Tibial nerve (tissue), 4 donors: ENCODE data around the gene VMP1. TPM values are rescaled to one million over a fixed set of nuclear protein-coding genes. Genes with fewer than 3 reads are reported as not detected.

Source experiments
- DNase-seq, 2 donors: peaks; one replicate each; pipeline ENCODE4 v3.0.0-alpha.2; 2019; ENCODE audit warnings: low spot score in 2 of 2
- H3K27ac ChIP-seq, 4 donors: fragments of 200-600 bp; sonication (generic) in 3 of 4; one replicate each; pipeline ENCODE4 v1.5.1; 2017 to 2019; ENCODE audit warnings: mild to moderate bottlenecking in 1 of 4
- H3K27me3 ChIP-seq, 2 donors: fragments of 200-600 bp; sonication (generic) in 1 of 2; one replicate each; pipeline versions ENCODE4 v1.5.1 to v1.6.0; 2017 to 2019
- H3K36me3 ChIP-seq, 3 donors: fragments of 200-600 bp; sonication (generic); one replicate each; pipeline ENCODE4 v1.5.1; 2018 to 2019
- H3K4me1 ChIP-seq, 4 donors: fragments of 200-600 bp; sonication (generic) in 3 of 4; one replicate each; pipeline ENCODE4 v1.5.1; 2017 to 2019
- H3K4me3 ChIP-seq, 4 donors: fragments of 200-600 bp; sonication (generic) in 3 of 4; one replicate each; pipeline ENCODE4 v1.5.1; 2017 to 2019; ENCODE audit warnings: mild to moderate bottlenecking in 1 of 4, moderate library complexity in 1 of 4
- H3K9me3 ChIP-seq, 4 donors: fragments of 200-600 bp; sonication (generic) in 3 of 4; one replicate each; pipeline ENCODE4 v1.5.1; 2017 to 2019
- CTCF ChIP-seq, 5 experiments: fragments of 200-600 bp in 3 of 5; fragments of 450-650 bp in 2 of 5; sonication (generic) in 3 of 5; IDR thresholded peaks; one replicate each; pipeline ENCODE4 v1.5.1; 2016 to 2019; ENCODE audit warnings: antibody characterized with exemption in 5 of 5, mild to moderate bottlenecking in 3 of 5, moderate library complexity in 2 of 5
- EP300 ChIP-seq, 2 donors: sonication (generic); formaldehyde crosslinking; IDR thresholded peaks; one replicate each; pipeline ENCODE4 v1.6.1; 2017; ENCODE audit warnings: antibody characterized with exemption in 2 of 2, mild to moderate bottlenecking in 1 of 2
- POLR2A ChIP-seq, 2 donors: fragments of 450-650 bp; IDR thresholded peaks; one replicate each; pipeline ENCODE4 v1.6.1; 2017; ENCODE audit warnings: antibody characterized with exemption in 2 of 2, mild to moderate bottlenecking in 2 of 2, moderate library complexity in 2 of 2
- WGBS, 2 donors: methylation state at CpG; one replicate each; pipeline ENCODE4 v1.1.5; 2018; 5-methylcytosine and 5-hydroxymethylcytosine counted together
- total RNA-seq, 4 donors: library from RNA; depleted of rRNA; stranded (reverse); fragments of >200 nt; gene quantifications; one replicate each; pipeline ENCODE4 v1.1.0, GENCODE V29; 2016

The VMP1 gene
- total RNA-seq, 4 donors from 2014 or later: 113 to 427 (median 203) TPM

GRCh38 chr17:59814685-59815084 is 107.2 kb downstream of the VMP1 start:
- 75 to 79% methylated on average over 3 of the region's 3 CpGs for WGBS, 2 donors

GRCh38 chr17:59815965-59816364 is 108.5 kb downstream of the VMP1 start:
- Histone ChIP-seq H3K9me3 (no peaks in the 10 kb centered on the region), H3K36me3 (peaks cover 0 to 33% (median 0%) of the 10 kb centered on the region in 3 donors), H3K4me1 (peaks cover 0 to 16% (median 7%) of the 10 kb centered on the region in 4 donors), H3K27ac (peak overlapping the region in 3 of 4 donors; percentile 57 to 83 (median 75)), H3K4me3 (no peak overlapping the region), H3K27me3 (no peaks in the 10 kb centered on the region)
- TF ChIP-seq CTCF (IDR thresholded peaks at IDR 0.05): no peak
- no peak for TF ChIP-seq EP300 (IDR thresholded peaks at IDR 0.05)
- no peak for TF ChIP-seq POLR2A (IDR thresholded peaks at IDR 0.05)
- 60 to 64% methylated on average over 1 of the region's 1 CpG for WGBS, 2 donors
- DNase-seq: no peak

More at GRCh38 chr17:59814685-59815084, 107.2 kb downstream of the VMP1 start:
- Histone ChIP-seq H3K9me3 (no peaks in the 10 kb centered on the region), H3K36me3 (peaks cover 0 to 28% (median 6%) of the 10 kb centered on the region in 3 donors), H3K27me3 (no peaks in the 10 kb centered on the region), H3K4me1 (peaks cover 0 to 17% (median 8%) of the 10 kb centered on the region in 4 donors), H3K4me3 (no peak overlapping the region), H3K27ac (peak overlapping the region in 3 of 4 donors; percentile 57 to 83 (median 75))
- no peak for DNase-seq
- TF ChIP-seq CTCF (IDR thresholded peaks at IDR 0.05): no peak
- TF ChIP-seq POLR2A (IDR thresholded peaks at IDR 0.05): no peak
- no peak for TF ChIP-seq EP300 (IDR thresholded peaks at IDR 0.05)

- 45 to 47% methylated on average over 5 of the region's 5 CpGs for WGBS, 2 donors
- Histone ChIP-seq H3K9me3 (no peaks in the 10 kb centered on the region), H3K4me1 (peaks cover 5 to 58% (median 49%) of the 10 kb centered on the region in 4 donors), H3K4me3 (peak overlapping the region in 1 of 4 donors; percentile 5), H3K27me3 (no peaks in the 10 kb centered on the region), H3K36me3 (peaks cover 0 to 11% (median 0%) of the 10 kb centered on the region in 3 donors), H3K27ac (peak overlapping the region; percentile 78 to 92 (median 84))
- TF ChIP-seq CTCF (IDR thresholded peaks at IDR 0.05): no peak
- no peak for TF ChIP-seq POLR2A (IDR thresholded peaks at IDR 0.05)
- peak; percentile 74 to 90 for TF ChIP-seq EP300 (IDR thresholded peaks at IDR 0.05)
- peak in 1 of 2 donors; percentile 41 for DNase-seq
Observed at GRCh38 chr17:59825533-59826322, 118.3 kb downstream of the VMP1 start.

- no peak for DNase-seq
- Histone ChIP-seq H3K4me3 (no peak overlapping the region), H3K27ac (peak overlapping the region; percentile 78 to 92 (median 84)), H3K36me3 (peaks cover 0 to 6% (median 0%) of the 10 kb centered on the region in 3 donors), H3K27me3 (no peaks in the 10 kb centered on the region), H3K4me1 (peaks cover 5 to 70% (median 49%) of the 10 kb centered on the region in 4 donors), H3K9me3 (no peaks in the 10 kb centered on the region)
- WGBS, 2 donors: 90 to 94% methylated on average over 4 of the region's 4 CpGs
- TF ChIP-seq CTCF (IDR thresholded peaks at IDR 0.05) (no peak), POLR2A (IDR thresholded peaks at IDR 0.05) (no peak), EP300 (IDR thresholded peaks at IDR 0.05) (no peak)
Observed at GRCh38 chr17:59826706-59827453, 119.4 kb downstream of the VMP1 start.
